ENCODE data around the gene NAT16.
"Not testable (repeated sequence)": the region's sequence is repeated elsewhere in the genome, so short reads cannot be mapped to it uniquely, and the experiment has no call there.

The NAT16 gene

DNA sequence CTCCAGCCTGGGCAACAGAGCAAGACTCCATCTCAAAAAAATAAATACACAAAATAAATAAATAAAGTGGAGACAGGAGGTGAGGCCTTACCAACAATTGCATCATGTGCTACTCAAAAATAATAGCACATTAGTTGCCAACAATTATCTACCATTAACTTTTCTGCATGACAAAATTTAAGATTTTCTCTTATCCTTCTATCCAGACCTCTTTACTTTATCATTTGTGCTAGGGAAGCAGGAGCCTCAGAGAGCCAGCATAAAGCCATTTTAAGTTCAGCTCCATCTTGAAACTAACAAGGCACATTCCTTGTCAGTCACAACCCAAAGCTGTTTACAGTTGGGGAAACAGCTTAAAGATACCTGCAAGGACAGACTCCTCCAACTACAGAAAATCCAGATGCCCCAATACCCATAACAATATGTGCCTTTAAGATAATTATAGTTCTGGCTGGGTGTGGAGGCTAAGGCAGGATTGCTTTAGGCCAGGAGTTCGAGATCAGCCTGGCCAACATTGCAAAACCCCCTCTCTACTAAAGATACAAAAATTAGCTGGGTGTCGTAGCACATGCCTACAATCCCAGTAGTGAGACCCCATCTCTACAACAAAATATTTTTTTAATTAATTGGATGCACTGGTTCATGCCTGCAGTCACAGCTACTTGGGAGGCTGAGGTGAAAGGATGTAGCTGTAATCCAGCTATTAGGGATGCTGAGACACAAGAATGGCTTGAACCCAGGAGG is 28.0 kb downstream of the NAT16 start:
- H3K9me3 ChIP-seq (ENCODE audit: control insufficient read depth in 1 of 2, low read length in 2 of 2): no peaks in the 10 kb centered on the region

DNA sequence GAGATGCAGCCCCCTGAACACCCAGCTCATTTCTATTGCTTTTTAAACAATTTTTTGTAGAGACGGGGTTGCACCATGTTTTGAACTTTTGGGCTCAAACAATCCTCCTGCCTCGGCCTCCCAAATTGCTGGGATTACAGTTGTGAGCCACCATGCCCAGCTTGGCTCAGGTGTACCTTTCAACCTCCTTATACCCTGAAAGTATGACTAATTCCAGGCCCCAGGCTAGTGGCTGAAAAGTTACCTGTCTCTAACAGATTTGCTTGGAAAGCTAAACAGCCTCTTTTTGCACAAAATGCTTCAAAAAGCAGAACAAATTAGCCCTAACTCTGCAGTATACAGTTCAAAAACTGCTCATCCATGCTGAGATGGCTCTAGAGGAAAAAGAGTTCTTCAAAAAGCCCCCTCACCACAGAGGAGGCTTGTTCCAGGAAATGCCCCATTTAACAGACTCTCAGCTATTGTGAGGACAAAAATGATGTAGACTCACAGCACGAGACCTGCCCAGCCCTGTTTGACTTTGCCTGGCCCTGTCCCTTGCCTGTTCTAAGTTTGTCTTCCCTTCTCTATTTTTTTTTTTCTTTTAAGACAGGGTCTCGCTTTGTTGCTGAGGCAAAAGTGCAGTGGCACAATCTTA is 39.2 kb downstream of the NAT16 start:
- no peak overlapping the region for H3K4me3 ChIP-seq (ENCODE audit: low read depth in 1 of 2, low read length in 2 of 2)
- no peaks in the 10 kb centered on the region for H3K9me3 ChIP-seq (ENCODE audit: control insufficient read depth in 1 of 2, low read length in 2 of 2)
- peaks cover 4 to 11% of the 10 kb centered on the region in 2 donors for H3K4me1 ChIP-seq (ENCODE audit: control insufficient read depth in 1 of 2, insufficient read depth in 2 of 2, low read length in 2 of 2)
- H3K36me3 ChIP-seq (ENCODE audit: control insufficient read depth in 1 of 2, insufficient read depth in 2 of 2, low read length in 2 of 2): peaks cover 0 to 6% of the 10 kb centered on the region in 2 donors
- H3K27me3 ChIP-seq (ENCODE audit: low read depth, low read length): no peaks in the 10 kb centered on the region
- no peak overlapping the region for H3K27ac ChIP-seq (ENCODE audit: low read length)

More for the DNA sequence above, 28.0 kb downstream of the NAT16 start:
- Histone ChIP-seq H3K36me3 (ENCODE audit: control insufficient read depth in 1 of 2, insufficient read depth in 2 of 2, low read length in 2 of 2) (peaks cover 0 to 3% of the 10 kb centered on the region in 2 donors), H3K4me3 (ENCODE audit: low read depth in 1 of 2, low read length in 2 of 2) (no peak overlapping the region), H3K27ac (ENCODE audit: low read length) (no peak overlapping the region), H3K4me1 (ENCODE audit: control insufficient read depth in 1 of 2, insufficient read depth in 2 of 2, low read length in 2 of 2) (peaks cover 6 to 15% of the 10 kb centered on the region in 2 donors), H3K27me3 (ENCODE audit: low read depth, low read length) (no peaks in the 10 kb centered on the region)

DNA sequence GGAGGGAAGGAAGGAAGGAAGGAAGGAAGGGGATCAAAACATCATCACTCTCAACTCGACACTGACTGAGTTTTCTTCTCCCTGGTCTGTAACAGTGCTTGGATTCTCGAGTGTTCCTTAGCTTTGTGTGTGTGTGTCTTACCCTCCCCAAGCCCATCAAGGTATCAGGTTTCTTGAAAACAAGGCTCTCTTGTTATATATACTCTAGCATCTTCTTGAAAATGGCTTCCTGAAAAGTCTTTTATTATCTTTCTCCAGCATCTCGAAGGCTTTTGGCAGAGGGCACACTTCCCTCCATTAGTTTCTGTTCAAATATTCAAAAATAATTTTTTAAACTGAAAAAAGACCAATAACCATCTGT is 39.8 kb downstream of the NAT16 start:
- Histone ChIP-seq H3K4me3 (ENCODE audit: low read depth in 1 of 2, low read length in 2 of 2) (no peak overlapping the region), H3K9me3 (ENCODE audit: control insufficient read depth in 1 of 2, low read length in 2 of 2) (no peaks in the 10 kb centered on the region), H3K27ac (ENCODE audit: low read length) (no peak overlapping the region), H3K4me1 (ENCODE audit: control insufficient read depth in 1 of 2, insufficient read depth in 2 of 2, low read length in 2 of 2) (peaks cover 4 to 11% of the 10 kb centered on the region in 2 donors), H3K27me3 (ENCODE audit: low read depth, low read length) (no peaks in the 10 kb centered on the region), H3K36me3 (ENCODE audit: control insufficient read depth in 1 of 2, insufficient read depth in 2 of 2, low read length in 2 of 2) (peaks cover 0 to 6% of the 10 kb centered on the region in 2 donors)

DNA sequence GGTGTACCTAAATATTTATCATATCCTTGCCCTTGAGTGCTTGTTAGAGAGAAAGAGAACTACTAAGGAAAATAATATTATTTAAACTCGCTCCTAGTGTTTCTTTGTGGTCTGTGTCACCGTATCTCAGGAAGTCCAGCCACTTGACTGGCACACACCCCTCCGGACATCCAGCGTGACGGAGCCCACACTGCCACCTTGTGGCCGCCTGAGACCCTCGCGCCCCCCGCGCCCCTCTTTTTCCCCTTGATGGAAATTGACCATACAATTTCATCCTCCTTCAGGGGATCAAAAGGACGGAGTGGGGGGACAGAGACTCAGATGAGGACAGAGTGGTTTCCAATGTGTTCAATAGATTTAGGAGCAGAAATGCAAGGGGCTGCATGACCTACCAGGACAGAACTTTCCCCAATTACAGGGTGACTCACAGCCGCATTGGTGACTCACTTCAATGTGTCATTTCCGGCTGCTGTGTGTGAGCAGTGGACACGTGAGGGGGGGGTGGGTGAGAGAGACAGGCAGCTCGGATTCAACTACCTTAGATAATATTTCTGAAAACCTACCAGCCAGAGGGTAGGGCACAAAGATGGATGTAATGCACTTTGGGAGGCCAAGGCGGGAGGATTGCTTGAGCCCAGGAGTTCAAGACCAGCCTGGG is 41.8 kb downstream of the NAT16 start:
- no peak overlapping the region for H3K4me3 ChIP-seq (ENCODE audit: low read depth in 1 of 2, low read length in 2 of 2)

DNA sequence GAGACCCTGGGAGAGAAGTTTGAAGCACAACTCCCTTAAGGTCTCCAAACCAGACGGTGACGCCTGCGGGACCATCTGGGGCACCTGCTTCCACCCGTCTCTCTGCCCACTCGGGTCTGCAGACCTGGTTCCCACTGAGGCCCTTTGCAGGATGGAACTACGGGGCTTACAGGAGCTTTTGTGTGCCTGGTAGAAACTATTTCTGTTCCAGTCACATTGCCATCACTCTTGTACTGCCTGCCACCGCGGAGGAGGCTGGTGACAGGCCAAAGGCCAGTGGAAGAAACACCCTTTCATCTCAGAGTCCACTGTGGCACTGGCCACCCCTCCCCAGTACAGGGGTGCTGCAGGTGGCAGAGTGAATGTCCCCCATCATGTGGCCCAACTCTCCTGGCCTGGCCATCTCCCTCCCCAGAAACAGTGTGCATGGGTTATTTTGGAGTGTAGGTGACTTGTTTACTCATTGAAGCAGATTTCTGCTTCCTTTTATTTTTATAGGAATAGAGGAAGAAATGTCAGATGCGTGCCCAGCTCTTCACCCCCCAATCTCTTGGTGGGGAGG is 42.4 kb downstream of the NAT16 start:
- H3K27me3 ChIP-seq (ENCODE audit: low read depth, low read length): no peaks in the 10 kb centered on the region
- H3K27ac ChIP-seq (ENCODE audit: low read length): peak overlapping the region; percentile 74
- no peaks in the 10 kb centered on the region for H3K9me3 ChIP-seq (ENCODE audit: control insufficient read depth in 1 of 2, low read length in 2 of 2)
- H3K36me3 ChIP-seq (ENCODE audit: control insufficient read depth in 1 of 2, insufficient read depth in 2 of 2, low read length in 2 of 2): peaks cover 3 to 6% of the 10 kb centered on the region in 2 donors
- peaks cover 0 to 11% of the 10 kb centered on the region in 2 donors for H3K4me1 ChIP-seq (ENCODE audit: control insufficient read depth in 1 of 2, insufficient read depth in 2 of 2, low read length in 2 of 2)
- H3K4me3 ChIP-seq (ENCODE audit: low read depth in 1 of 2, low read length in 2 of 2): no peak overlapping the region

More for the DNA sequence above, 41.8 kb downstream of the NAT16 start:
- Histone ChIP-seq H3K27ac (ENCODE audit: low read length) (peak overlapping the region; percentile 74), H3K36me3 (ENCODE audit: control insufficient read depth in 1 of 2, insufficient read depth in 2 of 2, low read length in 2 of 2) (peaks cover 2 to 6% of the 10 kb centered on the region in 2 donors), H3K9me3 (ENCODE audit: control insufficient read depth in 1 of 2, low read length in 2 of 2) (no peaks in the 10 kb centered on the region), H3K4me1 (ENCODE audit: control insufficient read depth in 1 of 2, insufficient read depth in 2 of 2, low read length in 2 of 2) (peaks cover 0 to 11% of the 10 kb centered on the region in 2 donors), H3K27me3 (ENCODE audit: low read depth, low read length) (no peaks in the 10 kb centered on the region)

DNA sequence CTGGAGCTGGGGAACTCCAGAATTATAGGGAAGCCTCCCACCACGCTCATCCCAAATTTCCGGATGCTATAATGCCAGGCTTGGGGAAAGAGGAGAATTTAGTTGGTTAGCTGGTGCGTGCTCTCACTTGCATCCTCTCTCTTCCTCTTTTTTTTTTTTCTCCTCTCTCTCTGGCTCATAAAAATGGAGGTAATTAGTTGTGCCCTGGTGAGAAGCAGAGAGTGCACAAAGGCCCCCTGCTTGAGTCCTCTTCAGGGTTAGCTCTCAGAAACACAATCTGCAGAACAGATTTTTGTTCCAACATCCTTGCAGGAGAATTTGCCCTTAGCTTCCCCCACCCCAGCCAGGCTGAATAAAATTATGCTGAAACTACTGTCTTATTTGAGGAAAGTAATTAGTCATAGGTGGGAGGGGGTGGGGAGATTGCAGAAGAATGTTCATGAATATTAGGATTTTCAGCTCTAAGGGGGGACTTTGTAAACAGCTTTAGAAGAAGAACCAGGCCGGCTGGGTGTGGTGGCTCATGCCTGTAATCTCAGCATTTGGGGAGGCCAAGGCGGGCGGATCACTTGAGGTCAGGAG is 45.6 kb downstream of the NAT16 start:
- Histone ChIP-seq H3K27me3 (ENCODE audit: low read depth, low read length) (no peaks in the 10 kb centered on the region), H3K27ac (ENCODE audit: low read length) (no peak overlapping the region), H3K9me3 (ENCODE audit: control insufficient read depth in 1 of 2, low read length in 2 of 2) (no peaks in the 10 kb centered on the region), H3K4me1 (ENCODE audit: control insufficient read depth in 1 of 2, insufficient read depth in 2 of 2, low read length in 2 of 2) (peaks cover 0 to 11% of the 10 kb centered on the region in 2 donors), H3K4me3 (ENCODE audit: low read depth in 1 of 2, low read length in 2 of 2) (no peak overlapping the region), H3K36me3 (ENCODE audit: control insufficient read depth in 1 of 2, insufficient read depth in 2 of 2, low read length in 2 of 2) (peaks cover 3 to 6% of the 10 kb centered on the region in 2 donors)

DNA sequence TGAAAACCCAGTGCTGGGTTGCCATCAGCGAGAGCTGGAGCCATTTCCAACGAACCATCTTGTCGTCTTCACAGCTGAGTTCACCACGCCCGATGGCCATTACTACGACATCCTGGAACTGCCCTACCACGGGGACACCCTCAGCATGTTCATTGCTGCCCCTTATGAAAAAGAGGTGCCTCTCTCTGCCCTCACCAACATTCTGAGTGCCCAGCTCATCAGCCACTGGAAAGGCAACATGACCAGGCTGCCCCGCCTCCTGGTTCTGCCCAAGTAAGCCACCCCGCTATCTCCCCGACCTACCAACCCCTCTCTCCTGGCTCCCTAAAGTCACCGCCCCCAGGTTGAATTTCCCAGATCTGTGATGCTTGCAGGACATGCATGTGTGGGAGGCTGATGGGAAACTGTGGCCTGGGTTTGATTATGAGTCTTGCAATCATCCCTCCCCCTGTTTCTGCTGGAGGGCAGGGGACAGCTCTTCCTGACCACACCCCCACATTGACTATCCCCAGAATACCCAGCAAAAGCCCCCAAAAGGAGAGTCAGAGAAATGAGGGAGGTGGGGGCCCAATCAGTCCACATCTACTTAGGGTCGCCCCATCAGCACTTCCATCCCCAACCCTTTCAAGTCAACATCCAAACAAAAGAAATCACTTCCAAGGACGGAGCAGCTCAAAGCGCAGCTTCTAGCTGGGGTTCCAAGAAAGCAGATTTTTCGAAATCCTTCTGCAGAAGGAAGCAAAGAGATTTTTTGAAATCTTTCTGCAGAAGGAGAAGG is 46.3 kb downstream of the NAT16 start:
- Histone ChIP-seq H3K36me3 (ENCODE audit: control insufficient read depth in 1 of 2, insufficient read depth in 2 of 2, low read length in 2 of 2) (peaks cover 3 to 6% of the 10 kb centered on the region in 2 donors), H3K4me1 (ENCODE audit: control insufficient read depth in 1 of 2, insufficient read depth in 2 of 2, low read length in 2 of 2) (peaks cover 0 to 11% of the 10 kb centered on the region in 2 donors), H3K9me3 (ENCODE audit: control insufficient read depth in 1 of 2, low read length in 2 of 2) (no peaks in the 10 kb centered on the region), H3K27me3 (ENCODE audit: low read depth, low read length) (no peaks in the 10 kb centered on the region), H3K27ac (ENCODE audit: low read length) (no peak overlapping the region), H3K4me3 (ENCODE audit: low read depth in 1 of 2, low read length in 2 of 2) (no peak overlapping the region)

DNA sequence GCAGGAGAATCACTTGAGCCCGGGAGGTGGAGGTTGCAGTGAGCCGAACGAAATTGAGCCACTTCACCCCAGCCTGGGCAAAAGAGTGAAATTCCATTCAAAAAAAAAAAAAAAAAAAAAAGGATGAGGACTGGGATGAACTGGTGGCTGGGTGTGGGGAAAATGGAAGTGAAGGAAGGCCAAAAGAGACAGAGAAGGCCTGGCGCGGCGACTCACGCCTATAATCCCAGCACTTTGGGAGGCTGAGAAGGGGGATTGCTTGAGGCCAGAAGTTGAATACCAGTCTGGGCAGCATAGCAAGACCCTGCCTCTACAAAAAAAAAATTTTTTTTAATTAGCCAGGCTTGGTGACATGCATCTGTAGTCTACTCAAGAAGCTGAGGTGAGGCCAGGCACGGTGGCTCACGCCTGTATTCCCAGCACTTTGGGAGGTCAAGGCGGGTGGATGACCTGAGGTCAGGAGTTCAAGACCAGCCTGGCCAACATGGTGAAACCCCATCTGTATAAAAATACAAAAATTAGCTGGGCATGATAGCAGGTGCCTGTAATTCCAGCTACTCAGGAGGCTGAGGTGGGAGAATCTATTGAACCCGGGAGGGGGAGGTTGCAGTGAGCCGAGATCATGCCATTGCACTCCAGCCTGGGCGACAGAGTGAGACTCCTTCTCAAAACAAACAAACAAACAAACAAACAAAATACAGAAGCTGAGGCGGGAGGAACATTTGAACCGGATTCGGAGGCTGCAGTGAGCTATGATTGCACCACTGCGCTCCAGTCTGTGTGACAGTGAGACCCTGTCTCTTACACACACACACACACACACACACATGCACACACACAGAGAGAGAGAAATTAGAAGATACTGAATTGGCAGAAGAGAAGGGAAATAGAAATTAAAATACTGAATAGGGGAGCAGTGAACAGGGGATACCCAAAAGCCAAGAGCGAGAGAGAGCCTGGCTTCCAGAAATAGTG is 47.2 kb downstream of the NAT16 start:
- not testable (repeated sequence) for H3K27ac ChIP-seq (ENCODE audit: low read length); H3K9me3 ChIP-seq (ENCODE audit: control insufficient read depth in 1 of 2, low read length in 2 of 2); H3K4me1 ChIP-seq (ENCODE audit: control insufficient read depth in 1 of 2, insufficient read depth in 2 of 2, low read length in 2 of 2); H3K36me3 ChIP-seq (ENCODE audit: control insufficient read depth in 1 of 2, insufficient read depth in 2 of 2, low read length in 2 of 2); H3K27me3 ChIP-seq (ENCODE audit: low read depth, low read length); H3K4me3 ChIP-seq (ENCODE audit: low read depth in 1 of 2, low read length in 2 of 2)

DNA sequence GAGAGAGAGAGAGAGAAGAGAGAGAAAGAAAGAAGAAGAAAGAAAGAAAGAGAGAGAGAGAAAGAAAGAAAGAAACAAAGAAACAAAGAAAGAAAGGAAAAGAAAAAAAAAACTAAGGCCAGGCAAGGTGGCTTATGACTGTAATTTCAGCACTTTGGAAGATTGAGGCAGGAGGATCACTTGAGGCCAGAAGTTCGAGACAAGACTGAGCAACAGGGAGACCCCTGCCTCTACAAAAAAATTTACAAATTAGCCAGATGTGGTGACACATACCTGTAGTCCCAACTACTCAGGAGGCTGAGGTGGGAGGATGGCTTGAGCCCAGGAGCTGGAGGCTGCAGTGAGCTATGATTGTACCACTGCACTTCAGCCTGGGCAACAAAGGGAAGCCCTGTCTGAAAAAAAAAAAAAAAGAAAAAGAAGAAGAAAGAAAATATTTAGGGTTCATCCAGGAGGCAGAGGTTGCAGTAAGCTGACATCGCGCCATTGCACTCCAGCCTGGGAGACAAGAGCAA is 50.4 kb downstream of the NAT16 start:
- H3K27me3 ChIP-seq (ENCODE audit: low read depth, low read length): no peaks in the 10 kb centered on the region
- H3K27ac ChIP-seq (ENCODE audit: low read length): no peak overlapping the region
- H3K36me3 ChIP-seq (ENCODE audit: control insufficient read depth in 1 of 2, insufficient read depth in 2 of 2, low read length in 2 of 2): peaks cover 0 to 3% of the 10 kb centered on the region in 2 donors
- peaks cover 3 to 21% of the 10 kb centered on the region in 2 donors for H3K4me1 ChIP-seq (ENCODE audit: control insufficient read depth in 1 of 2, insufficient read depth in 2 of 2, low read length in 2 of 2)
- no peak overlapping the region for H3K4me3 ChIP-seq (ENCODE audit: low read depth in 1 of 2, low read length in 2 of 2)
- H3K9me3 ChIP-seq (ENCODE audit: control insufficient read depth in 1 of 2, low read length in 2 of 2): no peaks in the 10 kb centered on the region

All from muscle layer of duodenum (tissue), 2 donors.